Activated effector memory CD4-positive, alpha-beta T cell treated with Interleukin-2 at 50 U/mL for 16 hours (primary cell): ENCODE data around the gene ZFP36.
"Not testable (repeated sequence)": the region's sequence is repeated elsewhere in the genome, so short reads cannot be mapped to it uniquely, and the experiment has no call there.

Experiments
- DNase-seq: peaks from one replicate; pipeline ENCODE4 v3.0.0-alpha.2; 2020

ZFP36 gene

GRCh38 chr19:39406656-39407409 lies at the start of gene ZFP36:
ZFP36 (plus strand) TSS chr19:39406847; CDS start chr19:39406905, 58 bp downstream.
- DNase-seq: peak; percentile 81

- DNase-seq: no peak
Measured at GRCh38 chr19:39359026-39359425, 47.6 kb upstream of the ZFP36 start.

GRCh38 chr19:39360599-39360998 lies 46.0 kb upstream of the ZFP36 start:
- DNase-seq: no peak

GRCh38 chr19:39362682-39363657 lies 43.7 kb upstream of the ZFP36 start:
- no peak for DNase-seq

GRCh38 chr19:39363901-39364457 lies 42.7 kb upstream of the ZFP36 start:
- DNase-seq: no peak

GRCh38 chr19:39365531-39365930 lies 41.1 kb upstream of the ZFP36 start:
- no peak for DNase-seq

GRCh38 chr19:39369200-39369599 lies 37.4 kb upstream of the ZFP36 start:
- no peak for DNase-seq

GRCh38 chr19:39370735-39371134 lies 35.9 kb upstream of the ZFP36 start:
- DNase-seq: no peak

- no peak for DNase-seq
Measured at GRCh38 chr19:39372047-39372802, 34.4 kb upstream of the ZFP36 start.

- DNase-seq: no peak
Measured at GRCh38 chr19:39372941-39373340, 33.7 kb upstream of the ZFP36 start.

- no peak for DNase-seq
Measured at GRCh38 chr19:39375929-39376328, 30.7 kb upstream of the ZFP36 start.

- no peak for DNase-seq
Measured at GRCh38 chr19:39377373-39378362, 29.0 kb upstream of the ZFP36 start.

GRCh38 chr19:39379366-39379765 lies 27.3 kb upstream of the ZFP36 start:
- not testable (repeated sequence) for DNase-seq

GRCh38 chr19:39379865-39380396 lies 26.7 kb upstream of the ZFP36 start:
- DNase-seq: no peak

GRCh38 chr19:39380521-39381502 lies 25.8 kb upstream of the ZFP36 start:
- DNase-seq: no peak

- no peak for DNase-seq
Measured at GRCh38 chr19:39381910-39382611, 24.6 kb upstream of the ZFP36 start.

- DNase-seq: no peak
Measured at GRCh38 chr19:39382991-39383828, 23.4 kb upstream of the ZFP36 start.
